Measurements from ENCODE around the gene POU3F2.

POU3F2 gene

GRCh38 chr6:98824902-98825599 is 9.3 kb upstream of the POU3F2 start:
- TF ChIP-seq, protein P1, sequence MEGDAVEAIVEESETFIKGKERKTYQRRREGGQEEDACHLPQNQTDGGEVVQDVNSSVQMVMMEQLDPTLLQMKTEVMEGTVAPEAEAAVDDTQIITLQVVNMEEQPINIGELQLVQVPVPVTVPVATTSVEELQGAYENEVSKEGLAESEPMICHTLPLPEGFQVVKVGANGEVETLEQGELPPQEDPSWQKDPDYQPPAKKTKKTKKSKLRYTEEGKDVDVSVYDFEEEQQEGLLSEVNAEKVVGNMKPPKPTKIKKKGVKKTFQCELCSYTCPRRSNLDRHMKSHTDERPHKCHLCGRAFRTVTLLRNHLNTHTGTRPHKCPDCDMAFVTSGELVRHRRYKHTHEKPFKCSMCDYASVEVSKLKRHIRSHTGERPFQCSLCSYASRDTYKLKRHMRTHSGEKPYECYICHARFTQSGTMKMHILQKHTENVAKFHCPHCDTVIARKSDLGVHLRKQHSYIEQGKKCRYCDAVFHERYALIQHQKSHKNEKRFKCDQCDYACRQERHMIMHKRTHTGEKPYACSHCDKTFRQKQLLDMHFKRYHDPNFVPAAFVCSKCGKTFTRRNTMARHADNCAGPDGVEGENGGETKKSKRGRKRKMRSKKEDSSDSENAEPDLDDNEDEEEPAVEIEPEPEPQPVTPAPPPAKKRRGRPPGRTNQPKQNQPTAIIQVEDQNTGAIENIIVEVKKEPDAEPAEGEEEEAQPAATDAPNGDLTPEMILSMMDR (IDR thresholded peaks at IDR 0.05; ENCODE audit: extremely low read depth, missing control alignments) = no peak
- DNase-seq (ENCODE audit: low spot score) = no peak

DNA sequence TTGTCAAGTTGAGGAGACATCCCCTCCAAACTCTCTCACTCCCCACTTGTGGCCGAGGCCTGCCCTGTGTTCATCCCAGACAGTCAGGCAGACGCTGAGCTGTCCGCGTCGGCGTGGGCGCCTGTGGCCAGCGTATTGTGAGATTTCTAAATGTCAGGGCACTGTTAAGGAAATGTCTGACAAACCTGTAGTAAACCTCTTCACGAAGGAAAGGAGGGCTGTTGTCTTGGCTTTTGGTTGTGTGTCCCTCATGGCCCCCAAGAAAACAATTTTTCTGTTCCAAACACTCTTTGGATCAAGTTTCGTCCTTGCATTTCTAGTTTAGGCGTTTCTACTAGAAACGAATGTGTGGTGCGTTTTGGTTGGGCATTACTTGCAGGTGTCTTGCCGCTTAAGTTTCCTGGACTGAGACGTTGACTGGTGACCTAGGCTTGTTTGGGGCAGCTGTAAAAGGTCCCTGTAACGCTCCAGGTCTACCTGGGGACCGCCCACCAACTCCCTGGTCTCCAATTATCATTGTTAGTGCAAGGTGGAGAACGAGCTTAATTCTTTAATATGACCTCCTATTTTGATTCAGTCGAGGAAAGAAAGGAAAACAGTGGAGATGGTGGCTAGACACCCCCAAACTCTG is 8.7 kb upstream of the POU3F2 start:
- TF ChIP-seq, protein P1 (IDR thresholded peaks at IDR 0.05; ENCODE audit: extremely low read depth, missing control alignments) = no peak
- no peak for DNase-seq (ENCODE audit: low spot score)

DNA sequence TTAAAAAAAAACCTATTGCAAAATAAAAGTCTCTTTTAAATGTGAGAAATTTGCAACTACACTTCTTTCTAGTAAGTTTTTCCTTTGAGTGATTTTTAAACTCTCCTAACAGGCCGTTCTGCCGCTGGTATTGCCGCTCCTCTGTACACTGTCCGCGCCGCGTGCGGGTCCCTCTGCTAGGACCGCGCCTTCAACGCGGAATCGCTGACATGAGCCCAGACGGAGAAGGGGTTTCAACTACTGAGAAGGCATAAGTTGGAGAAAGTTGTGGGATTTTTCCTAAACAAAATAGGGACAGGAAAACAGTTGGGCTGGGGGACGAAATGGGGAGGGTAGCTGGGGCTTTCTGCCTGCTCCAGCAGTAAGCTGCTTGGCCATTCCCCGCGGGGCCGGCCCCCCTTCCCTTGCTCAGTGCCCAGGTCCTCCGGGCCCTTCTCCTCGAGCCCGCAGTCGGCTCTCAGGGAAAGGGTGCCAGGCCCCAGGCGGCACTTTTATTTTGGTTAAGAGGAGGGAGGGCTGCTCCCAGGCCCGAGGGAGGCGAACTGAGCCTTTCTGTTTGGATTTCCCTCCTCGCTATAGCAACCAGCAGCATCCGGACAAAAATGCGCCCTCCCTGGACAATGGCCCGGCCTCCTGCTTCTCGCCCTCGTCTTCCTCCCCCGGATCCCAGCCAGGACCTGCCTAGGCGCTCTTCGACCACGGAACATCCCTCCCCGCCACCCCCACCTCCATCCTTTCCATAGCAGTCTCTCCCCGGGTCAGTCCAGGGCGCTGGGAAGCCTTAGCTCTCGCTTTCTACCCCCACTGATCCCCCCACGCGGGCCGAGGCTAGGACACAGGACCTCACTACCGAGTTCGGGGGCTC is 6.8 kb upstream of the POU3F2 start:
- TF ChIP-seq, protein P1 (IDR thresholded peaks at IDR 0.05; ENCODE audit: extremely low read depth, missing control alignments) = no peak
- no peak for DNase-seq (ENCODE audit: low spot score)

DNA sequence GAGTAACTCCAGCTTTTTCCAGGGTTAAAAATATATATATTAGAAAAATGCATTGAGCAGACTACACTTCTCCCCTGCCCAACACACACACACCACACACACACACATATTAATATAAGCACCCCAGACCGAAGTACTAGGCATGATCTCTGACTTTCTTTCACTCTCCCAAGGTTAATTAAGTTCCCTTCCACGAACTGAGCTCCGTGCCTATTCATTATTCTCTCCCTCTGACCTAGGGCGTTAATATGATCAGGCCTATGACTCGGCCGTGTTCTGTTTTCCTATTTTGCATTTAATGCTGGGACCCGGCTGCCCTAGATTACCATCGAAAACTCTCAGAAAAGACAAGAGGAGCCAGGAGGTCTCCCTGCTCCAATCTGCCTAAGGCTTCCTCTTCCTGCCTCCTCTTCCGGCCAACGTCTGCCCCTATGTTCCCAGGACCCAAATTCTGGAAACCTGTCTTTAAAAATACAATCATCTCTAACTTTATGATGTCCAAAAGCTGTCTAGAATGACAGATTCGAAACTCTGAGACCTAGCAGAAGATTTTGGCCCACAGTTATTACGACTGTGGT is 6.1 kb upstream of the POU3F2 start:
- DNase-seq (ENCODE audit: low spot score) = no peak
- TF ChIP-seq, protein P1 (IDR thresholded peaks at IDR 0.05; ENCODE audit: extremely low read depth, missing control alignments) = no peak

GRCh38 chr6:98828941-98829411 is 5.4 kb upstream of the POU3F2 start:
- TF ChIP-seq, protein P1 (IDR thresholded peaks at IDR 0.05; ENCODE audit: extremely low read depth, missing control alignments) = no peak
- no peak for DNase-seq (ENCODE audit: low spot score)

- DNase-seq (ENCODE audit: low spot score) = no peak
- TF ChIP-seq, protein P1 (IDR thresholded peaks at IDR 0.05; ENCODE audit: extremely low read depth, missing control alignments) = no peak
Measured at GRCh38 chr6:98830146-98830545, 4.2 kb upstream of the POU3F2 start.
